A172 (cell line): ENCODE results near the gene TRIM31. TPM values are rescaled to one million over a fixed set of nuclear protein-coding genes. Genes with fewer than 3 reads are reported as not detected.

ENCODE experiments used
- DNase-seq: peaks from one replicate; pipeline ENCODE4 v3.0.0-alpha.2; 2015; ENCODE audit warnings: low spot score
- total RNA-seq: library from RNA; depleted of rRNA; stranded (reverse); fragments of >200 nt; shearing (Covaris generic); gene quantifications from 2 replicates; pipeline ENCODE4 v1.2.3, GENCODE V29; 2014; rRNA removed

The TRIM31 gene, protein sequence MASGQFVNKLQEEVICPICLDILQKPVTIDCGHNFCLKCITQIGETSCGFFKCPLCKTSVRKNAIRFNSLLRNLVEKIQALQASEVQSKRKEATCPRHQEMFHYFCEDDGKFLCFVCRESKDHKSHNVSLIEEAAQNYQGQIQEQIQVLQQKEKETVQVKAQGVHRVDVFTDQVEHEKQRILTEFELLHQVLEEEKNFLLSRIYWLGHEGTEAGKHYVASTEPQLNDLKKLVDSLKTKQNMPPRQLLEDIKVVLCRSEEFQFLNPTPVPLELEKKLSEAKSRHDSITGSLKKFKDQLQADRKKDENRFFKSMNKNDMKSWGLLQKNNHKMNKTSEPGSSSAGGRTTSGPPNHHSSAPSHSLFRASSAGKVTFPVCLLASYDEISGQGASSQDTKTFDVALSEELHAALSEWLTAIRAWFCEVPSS
- not detected in 2 replicates for total RNA-seq

DNA sequence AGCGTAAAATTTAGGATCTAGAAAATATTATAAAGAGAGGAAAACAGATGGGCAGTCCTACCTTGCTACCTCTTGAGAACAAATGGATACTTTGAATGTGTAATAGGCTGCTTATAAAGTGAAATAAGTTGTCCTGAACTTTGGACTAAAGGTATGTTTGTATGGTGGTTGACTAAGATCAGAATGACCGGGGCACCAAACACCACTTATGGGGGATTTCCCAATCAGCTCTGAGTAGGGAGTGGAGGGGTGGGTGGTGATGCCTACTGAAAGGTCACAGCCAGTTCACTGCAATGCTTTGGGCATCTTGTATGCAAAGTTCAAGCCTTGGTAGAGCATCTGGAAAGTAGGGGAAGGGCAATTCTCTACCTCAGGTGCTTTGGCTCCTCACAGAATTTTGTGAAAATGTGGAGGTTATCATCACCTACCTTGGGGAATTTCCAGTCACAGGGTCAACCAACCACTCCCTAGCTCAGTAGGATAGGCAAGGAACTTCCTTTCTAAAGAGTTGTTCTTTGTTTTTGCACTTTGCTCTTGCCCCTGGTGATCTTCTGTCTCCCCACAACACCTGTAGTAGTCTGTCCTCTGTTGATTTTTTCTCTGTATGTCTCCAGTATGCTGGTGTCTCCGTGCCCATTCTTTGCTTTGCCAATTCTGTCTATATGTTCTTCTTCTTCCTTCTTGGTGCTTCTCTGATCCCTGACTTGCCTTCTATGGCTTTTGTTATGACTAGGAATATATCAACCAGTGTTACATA is at the start of gene TRIM31:
Gene TRIM31 (minus strand): TSS at position 88 of the 757 bp plus-strand sequence. CDS start 285 bp downstream, outside the sequence.
- DNase-seq = no peak

DNA sequence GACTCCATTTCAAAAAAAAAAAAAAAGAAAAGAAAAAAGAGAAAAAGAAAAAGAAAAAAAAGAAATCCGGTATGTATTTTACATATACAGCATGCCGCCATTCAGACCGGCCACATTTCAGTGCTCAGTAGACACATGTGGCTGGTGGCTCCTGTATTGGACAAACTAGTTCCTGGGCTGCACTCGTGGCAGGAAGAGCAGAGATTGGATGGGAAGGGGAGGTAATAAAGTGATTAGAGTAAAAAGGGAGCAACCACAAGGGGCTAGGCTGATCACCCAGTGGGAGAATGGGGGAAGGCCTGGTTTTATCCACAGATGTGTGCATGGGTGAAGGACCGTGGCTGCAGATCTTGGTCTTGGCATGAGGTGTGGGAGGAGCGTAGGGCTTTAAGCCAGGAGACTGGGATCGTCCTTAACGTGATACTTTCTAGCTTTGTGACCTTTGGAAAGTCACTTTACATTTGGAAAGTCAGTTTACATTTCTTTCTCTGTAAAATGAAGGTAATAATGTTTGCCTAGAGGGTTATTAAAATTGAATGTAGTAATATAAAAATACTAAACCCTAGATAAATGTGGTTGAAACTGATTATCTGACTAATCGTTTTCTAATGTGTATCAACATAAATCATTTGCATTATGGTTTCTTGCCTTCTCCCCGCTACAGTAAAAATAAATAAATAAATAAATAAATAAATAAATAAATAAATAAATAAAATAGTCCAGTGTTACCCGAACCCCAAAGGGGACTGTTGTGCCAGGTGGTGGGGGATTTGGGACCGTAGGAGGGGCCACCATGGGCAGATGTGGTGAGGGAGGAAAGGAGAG is 49.6 kb upstream of the TRIM31 start:
- no peak for DNase-seq

DNA sequence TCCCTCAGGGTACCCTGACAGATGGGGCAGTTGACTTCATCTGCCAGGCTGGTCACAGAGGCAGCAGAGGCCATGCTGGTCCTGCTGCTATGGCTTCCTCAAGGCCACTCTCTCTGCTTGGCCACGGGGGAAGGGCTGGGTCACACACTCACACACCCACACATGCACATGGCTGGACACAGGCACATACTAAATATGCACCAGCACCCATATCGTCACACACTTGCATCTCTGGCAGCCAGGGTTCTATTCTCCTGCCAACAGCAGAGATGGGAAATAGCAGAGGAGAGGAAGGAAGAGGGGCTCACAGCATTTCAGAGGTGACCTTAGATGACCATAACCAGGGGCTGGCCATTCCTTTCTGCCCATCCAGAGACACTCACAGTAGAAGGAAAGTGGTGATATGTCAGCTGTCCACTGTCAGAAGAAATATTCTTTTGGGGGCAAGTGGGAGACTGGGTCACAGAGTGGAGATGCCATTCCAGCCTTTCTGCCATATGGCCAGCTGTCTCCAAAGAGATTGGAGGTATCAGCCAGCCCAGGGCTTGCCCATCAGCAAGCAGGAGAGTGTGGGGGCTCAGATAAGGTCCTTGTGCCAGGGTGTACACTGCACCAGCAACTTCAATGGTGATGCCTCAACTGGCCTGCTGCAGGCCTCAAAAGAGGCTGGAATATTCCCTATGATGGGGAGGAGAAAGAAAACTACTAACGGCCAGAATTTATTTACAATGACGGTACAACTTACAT is 48.1 kb upstream of the TRIM31 start, which contains the start of gene TRIM10:
Gene TRIM10 (minus strand): TSS at position 427 of the 747 bp plus-strand sequence. CDS start 353 bp downstream, at position 74.
- no peak for DNase-seq

DNA sequence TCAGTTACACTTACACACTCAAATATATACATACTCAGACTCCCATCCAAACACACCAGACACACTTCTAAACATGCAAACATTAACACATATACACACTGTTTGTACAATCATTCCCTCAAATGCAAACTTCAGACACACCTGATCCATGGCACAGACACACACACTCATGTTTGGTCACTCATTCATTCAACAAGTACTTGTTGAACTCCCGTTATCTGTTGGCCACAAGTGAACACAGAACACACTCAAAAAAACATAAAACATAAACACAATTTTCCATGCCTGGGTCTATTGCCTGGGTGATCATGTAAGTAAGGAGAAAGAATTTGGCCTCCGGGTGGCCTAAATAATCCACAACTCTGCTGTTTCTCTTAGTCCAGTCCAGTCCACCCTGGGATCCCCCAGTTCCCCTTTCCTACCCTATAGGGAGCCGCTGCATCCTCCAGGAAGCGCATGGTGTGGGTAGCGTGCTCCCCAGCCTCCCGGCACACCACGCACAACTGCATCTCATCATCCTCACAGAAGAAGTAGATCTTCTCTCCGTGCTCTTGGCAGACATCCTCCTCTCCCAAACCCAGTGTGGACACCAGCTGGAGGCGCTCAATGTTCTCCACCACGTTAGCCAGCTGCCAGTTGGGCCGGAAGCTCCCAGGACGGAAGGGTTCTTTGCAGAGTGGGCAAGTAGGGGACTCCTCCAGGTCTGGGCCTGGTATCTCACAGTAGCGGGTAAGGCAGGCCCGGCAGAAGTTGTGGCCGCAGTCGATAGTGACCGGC is 47.3 kb upstream of the TRIM31 start:
- DNase-seq = no peak

DNA sequence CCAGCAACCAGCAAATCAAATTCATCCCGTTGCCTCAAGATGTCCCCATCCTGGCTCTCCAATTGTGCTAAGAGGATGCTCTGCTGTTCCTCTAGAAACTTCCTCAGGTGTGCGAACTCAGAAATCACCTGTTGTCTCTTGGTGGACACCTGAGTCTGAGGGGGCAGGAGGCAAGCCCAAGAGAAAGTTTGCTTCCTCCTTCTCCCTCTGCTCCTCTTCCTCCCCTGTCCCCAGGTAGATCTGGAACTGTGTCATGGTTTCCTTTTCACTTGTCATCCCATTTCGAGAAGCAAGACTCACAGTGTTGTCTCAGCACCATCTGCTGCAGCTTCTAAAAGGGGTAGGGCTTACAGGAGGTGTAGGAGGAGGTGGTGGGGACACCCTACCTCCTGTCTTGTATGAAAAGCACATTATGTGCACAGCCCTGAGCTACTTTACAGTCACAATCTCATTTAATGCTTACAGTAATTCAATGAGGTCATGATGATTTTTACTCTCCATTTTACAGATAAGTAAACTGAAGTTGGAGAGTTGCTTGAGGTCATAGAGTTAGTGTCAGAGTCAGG is 45.7 kb upstream of the TRIM31 start:
- DNase-seq = no peak

DNA sequence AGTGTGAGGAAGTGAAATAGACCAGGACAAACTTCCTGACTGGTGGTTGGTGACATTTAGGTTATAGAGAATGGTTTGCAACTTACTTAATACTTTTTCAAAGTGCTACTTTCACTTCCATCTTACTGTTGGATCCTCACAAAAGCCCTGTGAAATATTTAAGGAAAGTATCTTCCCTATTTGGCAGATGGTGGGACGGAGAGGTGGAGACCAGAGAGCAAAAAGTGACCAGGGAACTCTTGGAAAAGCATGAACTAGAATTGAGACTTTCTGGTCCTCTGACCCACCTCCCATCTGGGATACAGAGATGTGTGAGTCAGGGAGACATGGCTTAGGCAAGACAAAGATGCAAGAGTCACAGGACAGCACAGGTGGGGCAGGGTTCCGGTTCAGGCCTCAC is 45.1 kb upstream of the TRIM31 start:
- no peak for DNase-seq

DNA sequence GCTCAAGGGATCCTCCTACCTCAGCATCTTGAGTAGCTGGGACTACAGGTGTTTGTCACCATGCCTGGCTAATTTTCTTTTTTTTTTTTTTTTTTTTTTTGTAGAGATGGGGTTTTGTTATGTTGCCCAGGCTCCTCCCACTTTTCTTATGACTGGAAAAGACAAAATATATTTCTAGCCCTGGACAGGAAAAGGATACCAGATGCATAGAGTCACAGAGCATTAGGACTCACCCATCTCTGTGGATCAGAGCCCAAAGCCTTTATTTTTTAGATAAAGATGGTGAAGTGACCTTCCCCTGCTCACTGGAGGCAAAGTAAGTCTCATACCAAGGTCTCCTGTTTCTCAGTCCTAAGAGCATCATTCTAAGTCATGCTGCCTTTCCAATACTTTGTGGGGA is 44.7 kb upstream of the TRIM31 start:
- no peak for DNase-seq

DNA sequence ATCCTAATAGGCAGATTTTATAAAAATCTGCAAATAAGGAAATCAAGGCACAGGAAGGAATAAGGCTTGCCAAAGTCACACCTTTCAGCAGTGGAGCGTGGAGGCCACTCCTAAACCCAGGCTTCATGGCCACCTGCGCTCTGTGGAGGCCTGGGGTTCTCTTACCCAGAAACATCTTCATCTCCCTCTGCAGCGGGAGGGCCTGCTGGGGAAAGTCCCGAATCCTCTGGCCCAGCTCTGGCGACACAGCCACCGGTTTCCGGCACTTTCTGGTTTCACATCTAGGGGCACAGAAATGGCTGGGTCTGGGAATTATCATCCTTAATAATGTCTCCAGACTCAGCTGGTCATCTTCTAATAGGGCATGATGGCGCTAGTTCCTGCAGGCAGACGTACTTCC is 43.9 kb upstream of the TRIM31 start:
- DNase-seq = no peak

DNA sequence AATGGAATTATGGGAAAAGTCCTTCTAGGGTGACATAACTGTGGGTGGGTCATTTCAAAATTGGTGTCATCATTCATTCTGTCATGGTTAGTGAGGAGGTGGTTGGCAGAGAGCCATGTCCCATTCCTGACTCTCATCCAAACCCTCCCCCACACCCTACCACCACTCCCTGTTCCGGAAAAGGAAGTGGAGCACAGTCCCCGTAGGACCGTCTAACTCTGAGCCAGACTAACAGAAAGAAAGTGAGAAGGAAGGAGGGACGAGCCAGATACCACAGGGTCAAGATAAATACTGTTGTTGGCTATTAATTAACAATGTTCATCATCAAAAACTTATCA is 43.3 kb upstream of the TRIM31 start:
- peak; percentile 62 for DNase-seq

DNA sequence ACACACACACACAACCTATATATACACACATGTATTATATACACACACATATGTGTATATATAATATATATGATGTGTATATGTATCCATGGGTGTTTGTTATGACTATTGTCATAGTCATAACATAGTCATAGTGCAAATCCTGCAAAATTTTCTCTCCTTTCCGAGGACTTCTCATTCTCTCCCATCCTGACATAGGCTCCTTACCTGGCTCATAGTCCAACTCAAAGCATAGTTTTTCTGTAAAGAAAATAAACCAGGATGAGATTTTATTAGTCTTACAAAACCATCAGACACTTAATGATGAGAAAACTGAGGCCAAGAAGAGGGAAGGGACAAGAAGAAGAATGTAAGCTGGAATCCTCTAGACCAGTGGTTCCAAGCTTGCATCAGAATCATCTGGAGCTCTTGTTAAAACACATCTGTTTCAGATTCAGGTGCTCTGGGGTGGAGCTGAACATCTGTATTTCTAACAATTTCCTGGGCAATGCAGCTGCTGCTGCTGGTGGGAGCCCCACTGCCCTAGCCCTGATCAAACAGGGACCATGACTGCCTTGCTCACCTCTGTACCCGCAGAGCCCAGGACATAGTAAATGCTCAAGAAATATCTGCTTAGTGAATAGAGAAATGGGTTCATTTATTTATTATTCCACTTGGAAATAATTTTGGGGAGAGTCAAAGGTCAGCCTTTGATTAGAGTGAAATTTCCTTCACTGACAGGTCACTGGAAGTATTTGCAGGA is 42.8 kb upstream of the TRIM31 start:
- no peak for DNase-seq

DNA sequence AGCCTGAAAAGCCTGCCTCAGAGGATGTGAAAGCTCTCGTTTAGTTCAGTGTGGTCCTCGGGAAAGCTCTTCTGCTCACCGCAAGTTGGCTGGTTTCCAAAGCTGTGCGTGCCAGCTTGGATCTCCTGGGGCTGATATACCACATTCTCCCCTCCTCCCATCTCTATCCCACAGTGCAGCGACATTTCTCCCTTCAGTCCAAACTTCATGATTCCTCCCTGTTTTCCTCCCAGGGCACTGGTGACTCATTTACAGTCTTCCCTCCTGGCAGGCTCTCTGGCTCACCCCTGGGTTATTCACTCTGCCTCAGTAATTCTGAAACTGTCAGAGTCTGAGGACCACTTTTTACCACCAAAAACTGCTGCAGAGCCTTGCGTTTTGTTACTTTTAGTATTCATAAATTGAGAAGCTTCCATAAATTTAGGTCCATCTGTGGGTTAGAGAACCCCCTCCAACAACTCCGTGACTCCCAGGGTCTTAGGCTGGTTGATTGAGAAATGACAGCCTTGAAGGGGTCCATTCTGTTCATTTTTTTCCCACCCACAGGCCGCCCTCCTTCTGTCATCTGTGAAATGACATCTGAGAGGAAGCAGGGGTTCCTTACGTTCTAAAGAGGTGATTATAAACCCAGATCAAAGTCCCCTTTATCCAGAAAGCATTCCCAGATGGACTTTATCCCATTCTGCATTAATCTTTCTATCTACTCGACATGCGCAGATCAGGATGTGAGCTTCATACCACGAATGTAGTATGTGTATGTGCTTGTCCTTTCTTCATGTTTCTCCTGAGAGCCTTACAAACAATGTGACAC is 42.0 kb upstream of the TRIM31 start:
- DNase-seq = peak; percentile 73

DNA sequence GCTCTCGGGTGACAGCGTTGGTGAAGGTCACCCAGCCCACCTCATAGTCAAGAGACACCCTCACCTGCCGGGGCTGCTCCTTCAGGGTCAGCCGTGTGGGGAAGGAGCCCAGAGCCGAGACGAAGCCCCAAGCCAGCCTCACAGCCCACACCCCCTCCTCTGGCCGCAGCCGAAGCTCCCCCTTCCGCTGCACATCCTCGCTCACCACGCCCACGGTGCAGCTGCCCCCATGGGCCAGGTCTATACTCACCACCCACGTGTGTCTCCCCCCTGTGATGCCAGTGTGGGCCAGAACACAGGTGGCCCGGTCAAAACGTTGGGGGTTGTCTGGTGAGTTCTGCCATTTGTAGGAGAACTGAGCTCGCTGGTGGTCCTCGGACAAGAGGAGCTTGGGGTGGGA is 41.2 kb upstream of the TRIM31 start:
- DNase-seq = no peak

DNA sequence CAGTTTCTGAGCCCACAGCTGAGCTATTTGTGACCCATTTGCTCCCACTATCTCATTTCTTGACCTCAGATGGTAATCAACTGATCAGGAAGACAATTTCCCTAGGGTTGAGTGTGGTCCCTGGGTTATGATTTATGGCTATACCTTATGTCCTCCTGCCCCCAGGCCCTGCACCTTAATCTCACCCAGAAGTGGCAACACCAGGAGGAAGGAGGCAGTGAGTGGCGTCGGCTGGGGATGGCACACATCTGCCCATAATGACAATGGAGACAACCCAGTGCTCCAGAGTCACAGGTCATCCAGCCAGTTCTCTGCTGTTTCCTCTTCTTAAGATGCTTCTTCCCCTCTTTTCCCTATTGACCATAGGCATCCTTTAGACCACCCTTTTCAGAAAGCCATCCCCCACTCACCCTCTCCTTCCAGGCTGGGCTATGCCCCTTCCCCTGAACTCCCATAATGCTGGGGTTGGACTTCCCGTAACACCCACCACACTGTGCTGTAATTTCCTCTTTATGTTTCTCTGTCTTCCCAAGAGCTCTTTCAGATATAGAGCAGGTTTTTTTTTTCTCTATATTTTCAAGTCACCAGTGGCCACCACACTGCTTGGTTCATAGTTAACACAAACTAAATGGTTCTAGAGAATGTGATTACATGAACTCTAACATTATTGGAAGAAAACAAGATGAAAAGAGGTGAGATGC is 40.2 kb upstream of the TRIM31 start:
- DNase-seq = no peak

DNA sequence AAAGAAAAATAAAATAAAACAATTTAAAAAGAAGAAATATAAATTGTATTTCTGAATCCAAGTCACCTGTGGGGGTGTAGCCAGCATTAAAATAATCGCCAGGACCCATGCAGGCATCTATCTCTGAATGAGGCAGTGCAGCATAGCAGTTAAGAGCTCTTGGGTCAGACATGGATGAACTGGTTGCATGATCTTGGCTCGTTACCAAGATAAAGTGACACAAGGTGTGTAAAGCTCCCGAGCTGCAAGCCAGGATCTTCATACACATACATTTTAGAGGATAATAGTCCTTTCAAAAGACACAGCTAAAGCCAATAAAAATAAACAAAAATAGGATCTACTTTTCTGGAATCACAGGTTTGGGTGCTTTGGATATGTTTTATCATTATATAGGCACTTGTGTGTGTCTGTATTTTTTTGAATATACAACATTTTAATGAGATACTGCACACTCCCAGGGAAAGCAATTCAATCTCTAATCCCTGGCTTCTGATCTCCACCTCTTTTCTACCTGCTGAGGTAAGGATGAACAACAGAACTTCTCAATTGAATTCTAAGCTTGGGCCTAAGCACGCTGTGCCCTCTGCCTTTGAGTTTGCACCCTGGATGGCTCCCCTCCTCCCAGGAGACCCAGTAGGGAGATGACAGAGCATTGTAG is 39.3 kb upstream of the TRIM31 start:
- no peak for DNase-seq

DNA sequence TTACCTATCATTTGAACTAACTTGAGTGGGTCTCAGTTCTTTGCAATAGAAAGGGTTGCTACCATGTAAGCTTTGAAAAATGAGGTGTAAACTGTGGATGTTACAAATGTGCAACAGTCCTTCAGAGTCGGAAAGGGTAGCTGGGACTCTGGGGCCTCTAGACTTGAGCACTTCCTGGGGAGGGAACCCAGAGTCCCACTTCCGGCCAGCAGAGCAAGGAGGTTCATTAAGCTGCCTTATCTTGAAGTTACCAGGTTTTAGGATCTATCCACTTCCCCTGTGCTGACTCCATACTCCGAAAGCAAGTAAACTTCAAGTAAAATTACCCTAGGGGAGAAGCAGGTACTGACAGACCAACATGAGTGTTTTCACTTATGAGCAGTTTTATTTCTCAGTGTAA is 38.7 kb upstream of the TRIM31 start:
- DNase-seq = no peak

DNA sequence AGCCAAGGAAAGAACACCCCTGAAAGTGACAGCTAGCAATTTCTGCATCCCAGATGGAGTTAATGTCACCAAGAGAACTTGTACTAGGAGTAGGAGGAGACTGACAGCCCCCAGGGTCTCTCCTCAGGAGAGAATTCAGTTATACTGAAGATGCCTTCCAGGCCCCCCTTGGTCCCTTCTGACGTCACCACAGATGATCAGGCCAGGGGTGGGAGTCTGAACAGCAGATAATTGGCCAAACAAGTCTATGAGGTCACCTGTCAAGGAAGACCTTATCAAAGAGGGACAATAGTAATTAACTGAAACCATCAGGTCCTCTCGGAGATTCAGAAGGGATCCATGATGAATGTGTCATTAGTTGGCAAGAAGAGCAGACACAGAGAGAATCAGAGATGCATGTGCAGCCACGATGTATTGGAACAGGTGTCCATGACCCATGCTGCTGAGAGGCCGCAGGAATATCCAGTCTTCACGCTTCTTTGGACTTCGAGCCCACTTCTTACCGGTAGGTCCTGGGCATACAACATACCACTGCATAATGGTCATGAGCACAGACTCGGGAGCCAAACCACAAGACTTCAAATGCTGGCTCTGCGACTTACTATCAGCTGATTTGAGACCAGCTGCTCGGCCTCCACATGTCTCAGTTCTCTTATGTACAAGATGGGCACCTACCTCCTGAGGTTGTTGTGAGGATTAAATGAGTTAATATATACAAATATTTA is 37.9 kb upstream of the TRIM31 start:
- no peak for DNase-seq
